Spleen (tissue), 11 donors: ENCODE results near the gene RAPGEF4. TPM values are rescaled to one million over a fixed set of nuclear protein-coding genes. Genes with fewer than 3 reads are reported as not detected.

ENCODE experiments used
- DNase-seq: peaks from one replicate; pipeline ENCODE4 v3.0.0-alpha.2; 2020
- H3K27ac ChIP-seq, 8 donors: fragments of 200-600 bp; sonication (generic) in 7 of 8; 1 replicate in 4 of 8; 2 replicates in 4 of 8; pipeline versions ENCODE4 v1.5.0 to v1.8.0; 2016 to 2021; ENCODE audit warnings: inconsistent platforms in 4 of 8, mild to moderate bottlenecking in 4 of 8, moderate library complexity in 1 of 8
- H3K27me3 ChIP-seq, 7 donors: fragments of 200-600 bp; sonication (generic) in 6 of 7; replicated peaks in 1 of 7; 1 replicate in 4 of 7; 2 replicates in 3 of 7; pipeline versions ENCODE4 v1.5.0 to v1.8.0; 2016 to 2021; ENCODE audit warnings: inconsistent platforms in 3 of 7, mild to moderate bottlenecking in 1 of 7
- H3K36me3 ChIP-seq, 6 donors: fragments of 200-600 bp; sonication (generic) in 5 of 6; 1 replicate in 4 of 6; 2 replicates in 2 of 6; pipeline versions ENCODE4 v1.5.0 to v1.8.0; 2016 to 2021; ENCODE audit warnings: inconsistent platforms in 2 of 6
- H3K4me1 ChIP-seq, 6 donors: fragments of 200-600 bp; sonication (generic) in 5 of 6; 1 replicate in 3 of 6; 2 replicates in 3 of 6; pipeline versions ENCODE4 v1.5.0 to v1.8.0; 2016 to 2021; ENCODE audit warnings: inconsistent platforms in 3 of 6
- H3K4me3 ChIP-seq, 8 donors: fragments of 200-600 bp; sonication (generic) in 7 of 8; 1 replicate in 4 of 8; 2 replicates in 4 of 8; pipeline versions ENCODE4 v1.5.0 to v1.8.0; 2016 to 2021; ENCODE audit warnings: inconsistent platforms in 4 of 8, mild to moderate bottlenecking in 4 of 8, moderate library complexity in 2 of 8
- H3K9me3 ChIP-seq, 8 donors: fragments of 200-600 bp; sonication (generic) in 7 of 8; 1 replicate in 4 of 8; 2 replicates in 4 of 8; pipeline versions ENCODE4 v1.5.0 to v1.8.0; 2016 to 2021; ENCODE audit warnings: inconsistent platforms in 4 of 8
- POLR2A ChIP-seq, 3 donors: fragments of 450-650 bp; IDR thresholded peaks; one replicate each; pipeline ENCODE4 v1.5.1; 2017; ENCODE audit warnings: antibody characterized with exemption in 3 of 3, mild to moderate bottlenecking in 1 of 3
- POLR2AphosphoS5 ChIP-seq, 3 donors: sonication (generic); formaldehyde crosslinking; IDR thresholded peaks; one replicate each; pipeline ENCODE4 v1.5.1; 2017; ENCODE audit warnings: antibody characterized with exemption in 3 of 3
- WGBS, 5 donors: extraction: QIAGEN DNeasy Blood & Tissue Kit in 3 of 5; methylation state at CpG; one replicate each; pipeline versions ENCODE4 v1.1.5 to v1.1.7; 2013 to 2018; 5-methylcytosine and 5-hydroxymethylcytosine counted together
- intact Hi-C: fragments of 100-400 bp; cut with DNase I; formaldehyde crosslinking; loops from one replicate; pipeline ENCODE4 v1.15.0; 2023; ENCODE audit warnings: low total_unique reads
- polyA plus RNA-seq, 3 donors: library from polyadenylated mRNA; stranded (reverse); fragments of 200-250 nt; gene quantifications; one replicate each; pipeline ENCODE4 v1.2.1, GENCODE V29; 2013
- total RNA-seq, 7 donors: library from RNA; depleted of rRNA in 3 of 7; stranded (reverse); fragments of >200 nt in 3 of 7; fragmentation: NEBNext Ultra II Directional in 4 of 7; extraction: Animal tissue kit (Norgen Biotek cat#: 25700) in 4 of 7; gene quantifications; one replicate each; pipeline versions ENCODE4 v1.1.0 to v1.2.1, GENCODE V29; 2016 to 2021
- TF ChIP-seq, protein P1 (sequence below), 11 experiments: fragments of 200-600 bp in 7 of 11; fragments of 450-650 bp in 4 of 11; sonication (generic) in 4 of 11; IDR thresholded peaks in 8 of 11; conservative IDR thresholded peaks in 3 of 11; 1 replicate in 7 of 11; 2 replicates in 4 of 11; pipeline versions ENCODE4 v1.4.0 to v1.8.0; 2016 to 2021; ENCODE audit warnings: antibody characterized with exemption in 11 of 11, inconsistent platforms in 4 of 11, mild to moderate bottlenecking in 1 of 11
- donor health status: healthy with polysubstance abuse.
- donor health status: DM: no; HTN: no; CAD: no; lungs with moderate emphysema.
- donor health status: DM: no; HTN: no; CAD: no.
- donor health status: Bipolar disorder and iron deficiency.
- donor health status: healthy.
- donor health status: DM: no; HTN: no; CAD: no.
- donor health status: DM: yes; HTN: yes; CAD: no.

RAPGEF4 gene
- total and polyA plus RNA-seq, 10 donors: 0.52 to 11.0 (median 1.9) TPM

DNA sequence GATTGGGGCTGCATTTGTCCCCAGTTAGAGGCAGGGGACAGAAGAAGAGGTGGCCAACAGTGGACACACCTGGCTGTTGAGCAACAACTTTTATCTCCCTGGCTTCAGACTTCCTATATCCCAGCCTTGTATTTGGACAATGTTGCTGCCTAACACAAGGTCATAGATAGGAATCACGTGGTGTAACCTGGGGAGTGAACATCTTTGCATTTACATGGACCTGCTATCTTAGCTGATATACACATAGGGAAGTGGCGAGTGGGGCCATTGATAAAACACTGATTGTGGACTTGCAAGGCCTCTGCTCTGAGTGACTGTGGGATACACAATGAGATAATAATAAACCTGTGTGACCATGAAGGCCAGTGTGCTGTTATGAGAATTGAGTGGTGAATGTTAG, 26.9 kb downstream of the RAPGEF4 start:
- no peaks in the 10 kb centered on the region for H3K4me1 ChIP-seq
- TF ChIP-seq POLR2AphosphoS5 (IDR thresholded peaks at IDR 0.05) (no peak), POLR2A (IDR thresholded peaks at IDR 0.05) (no peak)
- TF ChIP-seq, protein P1, sequence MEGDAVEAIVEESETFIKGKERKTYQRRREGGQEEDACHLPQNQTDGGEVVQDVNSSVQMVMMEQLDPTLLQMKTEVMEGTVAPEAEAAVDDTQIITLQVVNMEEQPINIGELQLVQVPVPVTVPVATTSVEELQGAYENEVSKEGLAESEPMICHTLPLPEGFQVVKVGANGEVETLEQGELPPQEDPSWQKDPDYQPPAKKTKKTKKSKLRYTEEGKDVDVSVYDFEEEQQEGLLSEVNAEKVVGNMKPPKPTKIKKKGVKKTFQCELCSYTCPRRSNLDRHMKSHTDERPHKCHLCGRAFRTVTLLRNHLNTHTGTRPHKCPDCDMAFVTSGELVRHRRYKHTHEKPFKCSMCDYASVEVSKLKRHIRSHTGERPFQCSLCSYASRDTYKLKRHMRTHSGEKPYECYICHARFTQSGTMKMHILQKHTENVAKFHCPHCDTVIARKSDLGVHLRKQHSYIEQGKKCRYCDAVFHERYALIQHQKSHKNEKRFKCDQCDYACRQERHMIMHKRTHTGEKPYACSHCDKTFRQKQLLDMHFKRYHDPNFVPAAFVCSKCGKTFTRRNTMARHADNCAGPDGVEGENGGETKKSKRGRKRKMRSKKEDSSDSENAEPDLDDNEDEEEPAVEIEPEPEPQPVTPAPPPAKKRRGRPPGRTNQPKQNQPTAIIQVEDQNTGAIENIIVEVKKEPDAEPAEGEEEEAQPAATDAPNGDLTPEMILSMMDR (IDR thresholded peaks at IDR 0.05 in 8 of 11, conservative IDR thresholded peaks at IDR 0.05 in 3 of 11): no peak
- H3K4me3 ChIP-seq: no peak overlapping the region
- WGBS, 5 donors: 67 to 80% (median 70%) methylated on average over 2 of the region's 2 CpGs
- H3K27me3 ChIP-seq: peaks cover 0 to 3% (median 0%) of the 10 kb centered on the region in 7 donors
- peaks cover 0 to 30% (median 19%) of the 10 kb centered on the region in 8 donors for H3K9me3 ChIP-seq
- DNase-seq: no peak
- no peak overlapping the region for H3K27ac ChIP-seq
- H3K36me3 ChIP-seq: no peaks in the 10 kb centered on the region
- intact Hi-C loops: no loop called here

DNA sequence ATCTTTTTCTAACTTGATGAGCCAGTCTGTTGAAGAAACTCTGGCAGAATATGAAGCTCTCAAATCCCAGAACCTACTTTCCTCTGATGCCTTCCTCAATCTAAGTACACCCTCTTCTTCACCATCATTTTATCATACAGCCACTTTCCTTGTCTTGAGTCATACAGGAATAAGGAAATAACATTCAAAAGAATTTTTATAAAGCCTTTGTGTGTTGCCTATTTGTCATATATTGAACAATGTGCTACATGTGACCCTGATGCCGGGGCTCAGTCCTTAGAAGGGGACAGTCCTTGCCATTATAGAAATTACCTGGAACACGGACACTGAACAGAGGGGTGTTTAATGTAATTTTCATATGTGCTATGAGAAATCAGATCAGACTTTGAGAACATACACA, 27.4 kb downstream of the RAPGEF4 start:
- TF ChIP-seq, protein P1 (IDR thresholded peaks at IDR 0.05 in 8 of 11, conservative IDR thresholded peaks at IDR 0.05 in 3 of 11): no peak
- TF ChIP-seq POLR2A (IDR thresholded peaks at IDR 0.05) (no peak), POLR2AphosphoS5 (IDR thresholded peaks at IDR 0.05) (no peak)
- H3K4me3 ChIP-seq: no peak overlapping the region
- H3K9me3 ChIP-seq: peaks cover 0 to 30% (median 19%) of the 10 kb centered on the region in 8 donors
- DNase-seq: no peak
- intact Hi-C loops: no loop called here
- 78 to 88% (median 83%) methylated on average over 2 of the region's 2 CpGs for WGBS, 5 donors
- H3K36me3 ChIP-seq: no peaks in the 10 kb centered on the region
- no peak overlapping the region for H3K27ac ChIP-seq
- peaks cover 0 to 3% (median 0%) of the 10 kb centered on the region in 7 donors for H3K27me3 ChIP-seq
- H3K4me1 ChIP-seq: no peaks in the 10 kb centered on the region

DNA sequence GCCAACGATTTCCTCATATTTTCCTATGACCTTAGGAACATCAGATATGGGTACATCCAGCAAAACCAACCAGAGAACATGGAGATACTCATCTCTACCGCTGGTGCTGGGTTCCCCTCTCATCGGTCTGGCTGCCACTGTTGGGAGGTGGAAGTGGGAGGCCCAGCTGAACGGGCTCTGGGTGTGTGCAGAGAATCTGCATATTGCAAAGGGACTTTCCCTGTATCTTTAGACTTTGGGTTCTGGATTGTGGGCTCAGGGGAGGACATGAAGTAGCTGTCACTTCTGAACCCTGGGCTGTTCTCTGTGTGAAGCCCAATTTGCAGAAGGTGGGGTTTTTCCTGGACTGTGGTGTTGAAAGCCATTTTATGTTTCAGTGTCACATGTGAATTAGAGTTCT, 30.0 kb downstream of the RAPGEF4 start:
- DNase-seq: no peak
- TF ChIP-seq POLR2AphosphoS5 (IDR thresholded peaks at IDR 0.05) (no peak), POLR2A (IDR thresholded peaks at IDR 0.05) (no peak)
- TF ChIP-seq, protein P1 (IDR thresholded peaks at IDR 0.05 in 8 of 11, conservative IDR thresholded peaks at IDR 0.05 in 3 of 11): no peak
- H3K27me3 ChIP-seq: peaks cover 0 to 3% (median 0%) of the 10 kb centered on the region in 7 donors
- no peaks in the 10 kb centered on the region for H3K36me3 ChIP-seq
- intact Hi-C loops: no loop called here
- H3K4me1 ChIP-seq: no peaks in the 10 kb centered on the region
- no peak overlapping the region for H3K4me3 ChIP-seq
- H3K9me3 ChIP-seq: peaks cover 0 to 20% (median 15%) of the 10 kb centered on the region in 8 donors
- WGBS, 5 donors: 68 to 79% (median 73%) methylated on average over 3 to 4 of the region's 4 CpGs
- H3K27ac ChIP-seq: no peak overlapping the region

DNA sequence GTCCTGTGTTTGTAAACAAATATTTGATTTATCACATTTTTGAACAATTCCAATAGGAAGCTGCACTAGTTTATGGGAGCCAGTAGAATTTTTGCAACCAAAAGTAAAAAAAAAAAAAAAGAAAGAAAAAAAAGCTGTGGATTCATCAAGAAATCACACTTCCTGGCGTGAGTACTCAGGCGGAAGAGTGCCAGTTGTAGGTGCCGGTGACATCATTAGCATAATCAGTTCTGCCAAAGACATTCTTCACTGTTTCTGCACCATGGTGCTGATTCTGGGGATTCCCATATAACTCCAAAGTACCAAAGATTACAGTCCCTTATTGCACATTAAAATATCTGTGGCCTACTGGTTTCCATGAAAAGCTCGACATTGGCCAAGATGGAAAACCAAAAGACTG, 32.8 kb downstream of the RAPGEF4 start:
- 75 to 86% (median 79%) methylated on average over 4 of the region's 4 CpGs for WGBS, 5 donors

DNA sequence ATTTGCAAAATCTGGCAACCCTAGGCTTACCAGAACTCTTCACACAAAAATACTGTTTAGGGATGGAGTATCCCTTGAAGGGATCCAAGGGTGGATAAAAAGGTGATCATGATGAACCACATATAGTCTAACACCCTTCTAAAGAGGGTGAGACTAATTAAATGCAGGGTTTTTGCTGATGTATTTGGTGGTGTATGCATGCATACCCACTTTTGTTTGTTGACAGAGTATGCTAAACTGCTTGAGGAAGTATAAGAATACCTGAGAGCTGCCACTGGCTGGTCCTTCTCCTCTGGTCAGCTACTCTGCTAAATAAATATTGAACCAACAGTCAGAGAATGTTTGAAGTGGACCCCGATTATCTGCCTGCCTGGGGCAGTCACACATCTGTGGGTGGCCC, 34.2 kb downstream of the RAPGEF4 start:
- H3K4me1 ChIP-seq: no peaks in the 10 kb centered on the region
- no peak overlapping the region for H3K4me3 ChIP-seq
- H3K27ac ChIP-seq: no peak overlapping the region
- intact Hi-C loops: no loop called here
- no peak for DNase-seq
- TF ChIP-seq, protein P1 (IDR thresholded peaks at IDR 0.05 in 8 of 11, conservative IDR thresholded peaks at IDR 0.05 in 3 of 11): no peak
- TF ChIP-seq POLR2A (IDR thresholded peaks at IDR 0.05): no peak
- TF ChIP-seq POLR2AphosphoS5 (IDR thresholded peaks at IDR 0.05): no peak
- peaks cover 0 to 3% (median 0%) of the 10 kb centered on the region in 7 donors for H3K27me3 ChIP-seq
- WGBS, 5 donors: 75 to 90% (median 89%) methylated on average over 1 of the region's 1 CpG
- no peaks in the 10 kb centered on the region for H3K9me3 ChIP-seq
- H3K36me3 ChIP-seq: no peaks in the 10 kb centered on the region

More for the DNA sequence above, 32.8 kb downstream of the RAPGEF4 start:
- H3K4me1 ChIP-seq: no peaks in the 10 kb centered on the region
- intact Hi-C loops: no loop called here
- no peaks in the 10 kb centered on the region for H3K36me3 ChIP-seq
- no peak overlapping the region for H3K27ac ChIP-seq
- DNase-seq: no peak
- H3K4me3 ChIP-seq: no peak overlapping the region
- no peak for TF ChIP-seq POLR2A (IDR thresholded peaks at IDR 0.05)
- peaks cover 0 to 3% (median 0%) of the 10 kb centered on the region in 7 donors for H3K27me3 ChIP-seq
- H3K9me3 ChIP-seq: no peaks in the 10 kb centered on the region
